ENCODE data around the gene SH3GL1. TPM values are rescaled to one million over a fixed set of nuclear protein-coding genes. Genes with fewer than 3 reads are reported as not detected.
A peak's percentile ranks its signal among the peaks of the same experiment; 100 is the strongest.

Gene SH3GL1
- total and polyA plus RNA-seq, 8 donors = 25.9 to 34.2 (median 27.6) TPM

DNA sequence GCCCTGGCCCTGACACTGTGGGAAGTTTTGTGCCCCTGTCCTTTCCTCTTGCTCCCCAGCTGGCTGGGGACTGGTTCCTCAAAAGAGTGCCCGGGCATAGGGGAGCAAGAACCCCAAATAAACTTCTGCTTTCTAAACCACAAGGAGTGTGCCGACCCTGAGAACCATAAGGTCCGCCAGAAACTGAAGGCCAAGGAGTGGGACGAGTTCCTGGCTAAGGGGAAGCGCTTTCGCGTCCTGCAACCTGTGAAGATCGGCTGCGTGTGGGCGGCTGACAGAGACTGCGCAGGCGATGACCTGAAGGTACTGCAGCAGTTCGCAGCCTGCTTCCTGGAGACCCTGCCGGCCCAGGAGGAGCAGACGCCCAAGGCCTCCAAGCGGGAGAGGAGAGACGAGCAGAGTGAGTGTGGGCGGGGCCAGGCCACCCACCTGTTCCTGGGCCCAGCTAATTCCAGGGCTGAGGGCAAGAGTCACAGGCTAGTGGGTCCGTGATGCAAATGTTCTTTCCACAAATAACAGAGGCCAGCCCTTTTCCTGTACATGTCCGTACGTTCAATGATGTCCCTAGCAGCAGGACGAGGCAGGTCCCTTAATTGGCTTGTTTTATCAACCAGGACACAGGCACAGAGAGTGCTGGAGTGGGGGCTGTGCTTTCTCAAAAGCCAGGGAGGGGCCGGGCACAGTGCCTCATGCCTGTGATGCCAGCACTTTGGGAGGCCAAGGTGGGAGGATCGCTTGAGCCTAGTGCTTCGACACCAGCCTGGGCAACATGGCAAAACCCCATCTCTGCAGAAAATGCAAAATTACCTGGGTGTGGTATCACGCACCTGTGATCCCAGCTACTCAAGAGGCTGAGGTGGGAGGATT is 31.7 kb upstream of the SH3GL1 start:
- DNase-seq = no peak
- Histone ChIP-seq H3K27ac (peak overlapping the region in 1 of 4 donors; percentile 1), H3K4me3 (no peak overlapping the region), H3K9me3 (no peaks in the 10 kb centered on the region), H3K27me3 (no peaks in the 10 kb centered on the region), H3K36me3 (no peaks in the 10 kb centered on the region), H3K4me1 (no peaks in the 10 kb centered on the region)
- TF ChIP-seq, protein P1, sequence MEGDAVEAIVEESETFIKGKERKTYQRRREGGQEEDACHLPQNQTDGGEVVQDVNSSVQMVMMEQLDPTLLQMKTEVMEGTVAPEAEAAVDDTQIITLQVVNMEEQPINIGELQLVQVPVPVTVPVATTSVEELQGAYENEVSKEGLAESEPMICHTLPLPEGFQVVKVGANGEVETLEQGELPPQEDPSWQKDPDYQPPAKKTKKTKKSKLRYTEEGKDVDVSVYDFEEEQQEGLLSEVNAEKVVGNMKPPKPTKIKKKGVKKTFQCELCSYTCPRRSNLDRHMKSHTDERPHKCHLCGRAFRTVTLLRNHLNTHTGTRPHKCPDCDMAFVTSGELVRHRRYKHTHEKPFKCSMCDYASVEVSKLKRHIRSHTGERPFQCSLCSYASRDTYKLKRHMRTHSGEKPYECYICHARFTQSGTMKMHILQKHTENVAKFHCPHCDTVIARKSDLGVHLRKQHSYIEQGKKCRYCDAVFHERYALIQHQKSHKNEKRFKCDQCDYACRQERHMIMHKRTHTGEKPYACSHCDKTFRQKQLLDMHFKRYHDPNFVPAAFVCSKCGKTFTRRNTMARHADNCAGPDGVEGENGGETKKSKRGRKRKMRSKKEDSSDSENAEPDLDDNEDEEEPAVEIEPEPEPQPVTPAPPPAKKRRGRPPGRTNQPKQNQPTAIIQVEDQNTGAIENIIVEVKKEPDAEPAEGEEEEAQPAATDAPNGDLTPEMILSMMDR (IDR thresholded peaks at IDR 0.05) = no peak
- 89 to 92% methylated on average over 26 of the region's 26 CpGs for WGBS, 2 donors
- no peak for FAIRE-seq
- peak in 2 of 4 donors; percentile 55 to 76 for ATAC-seq
- intact Hi-C loops (cut with DNase I) = no loop called here

DNA sequence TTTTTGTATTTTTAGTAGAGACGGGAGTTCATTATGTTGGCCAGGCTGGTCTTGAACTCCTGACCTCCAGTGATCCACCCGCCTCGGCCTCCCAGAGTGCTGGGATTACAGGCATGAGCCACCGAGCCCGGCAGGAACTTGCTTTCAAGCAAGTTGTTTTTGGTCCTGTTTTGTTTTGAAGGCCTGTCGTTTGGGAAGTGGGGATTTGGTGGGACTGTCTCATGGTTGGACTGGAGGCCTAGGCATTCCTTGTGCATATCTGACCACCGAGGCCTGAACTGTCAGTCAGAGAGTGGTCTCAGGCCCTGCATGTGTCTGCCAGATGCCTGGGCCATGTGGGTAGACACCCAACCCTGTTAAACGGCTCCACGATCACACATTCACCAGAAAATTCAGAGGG is 30.9 kb upstream of the SH3GL1 start:
- Histone ChIP-seq H3K36me3 (no peaks in the 10 kb centered on the region), H3K9me3 (no peaks in the 10 kb centered on the region), H3K4me1 (no peaks in the 10 kb centered on the region), H3K27me3 (no peaks in the 10 kb centered on the region), H3K4me3 (no peak overlapping the region), H3K27ac (peak overlapping the region in 1 of 4 donors; percentile 1)
- no peak for DNase-seq
- 87 to 90% methylated on average over 9 of the region's 9 CpGs for WGBS, 2 donors
- intact Hi-C loops (cut with DNase I) = no loop called here
- no peak for ATAC-seq
- TF ChIP-seq, protein P1 (IDR thresholded peaks at IDR 0.05) = no peak
- FAIRE-seq = no peak

DNA sequence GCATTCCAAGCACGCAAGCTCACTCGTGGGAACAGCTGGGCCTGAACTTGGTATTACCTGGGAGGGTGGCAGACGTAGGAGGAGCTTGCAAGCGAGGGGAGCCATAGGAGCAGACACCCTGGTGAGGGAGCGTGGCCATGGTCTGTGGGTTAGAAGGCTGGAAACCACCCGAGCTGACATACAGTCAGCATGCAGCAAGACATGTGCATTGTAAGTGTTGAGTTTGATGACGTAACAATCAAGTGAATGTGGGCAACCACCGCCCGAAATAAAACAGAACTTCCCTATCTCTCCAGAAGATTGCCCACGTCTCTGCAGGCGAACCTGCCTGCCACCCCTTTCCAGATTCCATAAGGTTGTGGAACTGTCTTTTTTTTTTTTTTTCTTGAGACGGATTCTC is 30.4 kb upstream of the SH3GL1 start:
- no peak for FAIRE-seq
- H3K27me3 ChIP-seq = no peaks in the 10 kb centered on the region
- H3K4me1 ChIP-seq = no peaks in the 10 kb centered on the region
- WGBS, 2 donors = 92 to 95% methylated on average over 12 of the region's 12 CpGs
- peak in 3 of 4 donors; percentile 18 to 75 (median 61) for ATAC-seq
- no peaks in the 10 kb centered on the region for H3K9me3 ChIP-seq
- no peak overlapping the region for H3K4me3 ChIP-seq
- DNase-seq = no peak
- TF ChIP-seq, protein P1 (IDR thresholded peaks at IDR 0.05) = no peak
- intact Hi-C loops (cut with DNase I) = no loop called here
- no peak overlapping the region for H3K27ac ChIP-seq
- no peaks in the 10 kb centered on the region for H3K36me3 ChIP-seq

DNA sequence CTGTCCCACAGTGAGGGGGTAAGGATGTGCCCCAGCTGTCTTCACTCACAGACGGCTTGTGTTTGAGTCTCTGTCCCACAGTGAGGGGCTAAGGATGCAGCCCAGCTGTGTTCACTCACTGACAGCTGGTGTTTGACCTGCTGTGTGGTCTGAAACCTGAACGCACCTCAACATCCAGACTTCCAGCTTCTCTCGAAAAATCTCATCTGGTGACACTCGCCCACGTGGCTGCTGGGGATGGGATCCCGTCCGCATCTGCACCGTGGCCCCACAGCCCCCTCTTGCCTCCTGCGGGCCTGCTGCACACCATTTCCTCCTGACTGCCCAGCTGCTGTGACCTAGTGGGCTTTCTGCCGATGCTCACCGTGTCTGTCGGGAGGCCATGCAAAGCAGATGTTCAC is 29.4 kb upstream of the SH3GL1 start:
- Histone ChIP-seq H3K36me3 (no peaks in the 10 kb centered on the region), H3K9me3 (no peaks in the 10 kb centered on the region), H3K27ac (no peak overlapping the region), H3K4me3 (no peak overlapping the region), H3K27me3 (no peaks in the 10 kb centered on the region), H3K4me1 (no peaks in the 10 kb centered on the region)
- ATAC-seq (no peak), DNase-seq (no peak), FAIRE-seq (no peak)
- WGBS, 2 donors = 91 to 95% methylated on average over 12 of the region's 12 CpGs
- intact Hi-C loops (cut with DNase I) = no loop called here
- TF ChIP-seq, protein P1 (IDR thresholded peaks at IDR 0.05) = no peak

DNA sequence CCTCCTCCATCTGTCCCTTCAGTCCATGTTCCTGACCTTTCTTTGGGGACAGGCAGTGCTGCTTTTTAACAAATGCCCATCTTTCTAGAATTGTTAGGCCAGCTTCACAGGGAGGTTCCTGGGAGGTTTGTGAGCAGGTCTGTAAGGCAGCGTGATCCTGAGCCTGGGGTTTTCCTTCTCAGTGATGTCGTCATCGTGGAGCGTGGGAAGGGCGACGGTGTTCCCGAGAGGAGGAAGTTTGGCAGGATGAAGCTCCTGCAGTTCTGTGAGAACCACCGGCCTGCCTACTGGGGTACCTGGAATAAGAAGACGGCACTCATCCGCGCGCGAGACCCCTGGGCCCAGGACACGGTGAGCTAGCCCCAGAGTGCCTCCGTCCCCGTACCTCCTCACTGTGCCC is 28.9 kb upstream of the SH3GL1 start:
- ATAC-seq = no peak
- no peak for DNase-seq
- WGBS, 2 donors = 93 to 97% methylated on average over 16 of the region's 16 CpGs
- TF ChIP-seq, protein P1 (IDR thresholded peaks at IDR 0.05) = no peak
- intact Hi-C loops (cut with DNase I) = no loop called here
- no peak for FAIRE-seq
- no peak overlapping the region for H3K4me3 ChIP-seq
- H3K27me3 ChIP-seq = no peaks in the 10 kb centered on the region
- H3K4me1 ChIP-seq = no peaks in the 10 kb centered on the region
- no peak overlapping the region for H3K27ac ChIP-seq
- H3K9me3 ChIP-seq = no peaks in the 10 kb centered on the region
- H3K36me3 ChIP-seq = no peaks in the 10 kb centered on the region

All from pancreas (tissue), 10 donors.